Neural cell (in vitro differentiated cells): ENCODE measurements around the gene SLC22A2. TPM values are rescaled to one million over a fixed set of nuclear protein-coding genes. Genes with fewer than 3 reads are reported as not detected.

Experiments
- H2AFZ ChIP-seq: fragments of 200-600, 300-800 bp; sonication (generic), shearing (Covaris generic); 2 replicates; pipeline ENCODE4 v1.6.0; 2014; ENCODE audit warnings: low read depth, mild to moderate bottlenecking, antibody characterized with exemption, low read length, moderate library complexity
- H3F3A ChIP-seq: fragments of 200-600 bp; shearing (Covaris generic); 2 replicates; pipeline ENCODE4 v1.6.1; 2016; ENCODE audit warnings: mild to moderate bottlenecking, moderate library complexity, mixed read lengths, antibody characterized with exemption, low read length; ENCODE audit not compliant: insufficient read depth, poor library complexity, severe bottlenecking
- H3K27ac ChIP-seq: fragments of 200-600, 300-800 bp; sonication (generic), shearing (Covaris generic); 2 replicates; pipeline ENCODE4 v1.5.1; 2014; ENCODE audit warnings: mild to moderate bottlenecking, low read length, moderate library complexity
- H3K27me3 ChIP-seq: fragments of 300-800, 200-600 bp; sonication (generic), shearing (Covaris generic); 2 replicates; pipeline ENCODE4 v1.6.0; 2014; ENCODE audit warnings: mild to moderate bottlenecking, low read depth, low read length, moderate library complexity; ENCODE audit not compliant: insufficient read depth
- H3K36me3 ChIP-seq: fragments of 300-800, 200-600 bp; sonication (generic), shearing (Covaris generic); 2 replicates; pipeline ENCODE4 v1.5.1; 2014; ENCODE audit warnings: mild to moderate bottlenecking, antibody characterized with exemption, low read length, moderate library complexity; ENCODE audit not compliant: insufficient read depth
- H3K4me2 ChIP-seq: fragments of 300-800, 200-600 bp; sonication (generic), shearing (Covaris generic); 2 replicates; pipeline ENCODE4 v1.6.0; 2014; ENCODE audit warnings: mild to moderate bottlenecking, low read length
- H3K4me3 ChIP-seq: fragments of 300-800, 200-600 bp; sonication (generic), shearing (Covaris generic); 2 replicates; pipeline ENCODE4 v1.5.1; 2014; ENCODE audit warnings: mild to moderate bottlenecking, low read length, moderate library complexity
- H3K79me2 ChIP-seq: fragments of 200-600 bp; shearing (Covaris generic); replicated peaks from 2 replicates; pipeline ENCODE4 v1.6.0; 2014; ENCODE audit warnings: mild to moderate bottlenecking, low read length, moderate library complexity; ENCODE audit not compliant: insufficient read depth
- H3K9ac ChIP-seq: fragments of 300-800, 200-600 bp; sonication (generic), shearing (Covaris generic); 2 replicates; pipeline ENCODE4 v1.6.1; 2016; ENCODE audit warnings: mild to moderate bottlenecking, low read length, mixed read lengths
- H3K9me2 ChIP-seq: fragments of 200-600 bp; shearing (Covaris generic); 2 replicates; pipeline ENCODE4 v1.6.1; 2016; ENCODE audit warnings: mild to moderate bottlenecking, low read length, mixed read lengths; ENCODE audit not compliant: insufficient read depth
- H3K9me3 ChIP-seq: fragments of 200-600, 300-800 bp; sonication (generic), shearing (Covaris generic); 2 replicates; pipeline ENCODE4 v1.6.1; 2016; ENCODE audit warnings: mild to moderate bottlenecking, mixed run types, low read length, moderate library complexity, mixed read lengths
- H4K20me1 ChIP-seq: fragments of 200-600 bp; shearing (Covaris generic); 2 replicates; pipeline ENCODE4 v1.6.1; 2016; ENCODE audit warnings: mild to moderate bottlenecking, mixed run types; ENCODE audit not compliant: insufficient read depth
- EP300 ChIP-seq: fragments of 450-650 bp; conservative IDR thresholded peaks from 2 replicates; pipeline ENCODE4 v1.6.1; 2014; ENCODE audit warnings: antibody characterized with exemption, mild to moderate bottlenecking, moderate library complexity; ENCODE audit not compliant: poor library complexity, severe bottlenecking
- EZH2 ChIP-seq: fragments of 200-600, 300-800 bp; shearing (Covaris generic), sonication (generic); IDR thresholded peaks from 2 replicates; pipeline ENCODE4 v1.6.1; 2014; ENCODE audit warnings: antibody characterized with exemption, low read length, borderline replicate concordance, mild to moderate bottlenecking; ENCODE audit not compliant: insufficient read depth, poor library complexity, severe bottlenecking
- MXI1 ChIP-seq: fragments of 450-650 bp; conservative IDR thresholded peaks from 2 replicates; pipeline ENCODE4 v1.6.1; 2014; ENCODE audit warnings: antibody characterized with exemption, mild to moderate bottlenecking; ENCODE audit not compliant: poor library complexity, severe bottlenecking
- POLR2AphosphoS5 ChIP-seq: IDR thresholded peaks from 2 replicates; pipeline ENCODE4 v1.6.1; 2012
- RAD21 ChIP-seq: fragments of 450-650 bp; conservative IDR thresholded peaks from 2 replicates; pipeline ENCODE4 v1.6.1; 2014; ENCODE audit warnings: antibody characterized with exemption, mild to moderate bottlenecking, moderate library complexity
- SMC3 ChIP-seq: fragments of 450-650 bp; conservative IDR thresholded peaks from 2 replicates; pipeline ENCODE4 v1.6.1; 2014; ENCODE audit warnings: antibody characterized with exemption, mild to moderate bottlenecking, moderate library complexity; ENCODE audit not compliant: poor library complexity
- TAF1 ChIP-seq: IDR thresholded peaks from 2 replicates; pipeline ENCODE4 v1.6.1; 2012; ENCODE audit warnings: low read depth
- polyA plus RNA-seq: library from polyadenylated mRNA; depleted of rRNA; stranded (reverse); fragments of >200 nt; gene quantifications from 2 replicates; pipeline ENCODE4 v1.2.3, GENCODE V29; 2014
- TF ChIP-seq, protein P1 (sequence below): fragments of 450-650 bp; IDR thresholded peaks from 2 replicates; pipeline ENCODE4 v1.5.1; 2014; ENCODE audit warnings: antibody characterized with exemption, mild to moderate bottlenecking, moderate library complexity; ENCODE audit not compliant: poor library complexity, severe bottlenecking
- TF ChIP-seq, protein P2 (sequence below): IDR thresholded peaks from 2 replicates; pipeline ENCODE4 v1.6.1; 2012; ENCODE audit warnings: borderline replicate concordance

The SLC22A2 gene
- polyA plus RNA-seq, 1 donor from 2014 or later = not detected

DNA sequence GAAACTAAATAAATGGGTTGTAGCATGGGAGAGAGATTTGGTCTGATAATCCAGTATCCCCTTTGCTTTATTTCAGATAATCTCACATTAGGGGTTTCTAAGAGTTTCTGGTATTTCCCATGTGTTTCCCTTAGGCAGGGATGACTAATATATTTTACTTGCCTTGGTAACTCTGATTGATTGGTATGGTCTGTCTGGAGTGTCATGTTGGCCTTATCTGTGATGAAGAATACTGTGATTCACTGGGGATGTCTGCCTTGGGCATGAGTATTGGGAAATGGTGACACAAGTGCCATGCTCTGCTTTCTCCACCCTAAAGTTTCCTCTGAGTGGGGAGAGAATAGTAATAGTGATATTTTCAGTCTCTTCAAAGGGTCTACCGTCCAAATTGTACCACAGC lies 10.1 kb downstream of the SLC22A2 start:
- Histone ChIP-seq H3K4me3 (no peak overlapping the region), H3K27ac (no peak overlapping the region), H2AFZ (no peak overlapping the region), H3K9me2 (no peaks in the 10 kb centered on the region), H3F3A (no peaks in the 10 kb centered on the region), H3K9me3 (no peaks in the 10 kb centered on the region), H4K20me1 (no peaks in the 10 kb centered on the region), H3K79me2 (no peaks in the 10 kb centered on the region), H3K9ac (no peak overlapping the region), H3K4me2 (no peak overlapping the region), H3K36me3 (no peaks in the 10 kb centered on the region), H3K27me3 (no peaks in the 10 kb centered on the region)
- no peak for TF ChIP-seq EZH2
- no peak for TF ChIP-seq SMC3

DNA sequence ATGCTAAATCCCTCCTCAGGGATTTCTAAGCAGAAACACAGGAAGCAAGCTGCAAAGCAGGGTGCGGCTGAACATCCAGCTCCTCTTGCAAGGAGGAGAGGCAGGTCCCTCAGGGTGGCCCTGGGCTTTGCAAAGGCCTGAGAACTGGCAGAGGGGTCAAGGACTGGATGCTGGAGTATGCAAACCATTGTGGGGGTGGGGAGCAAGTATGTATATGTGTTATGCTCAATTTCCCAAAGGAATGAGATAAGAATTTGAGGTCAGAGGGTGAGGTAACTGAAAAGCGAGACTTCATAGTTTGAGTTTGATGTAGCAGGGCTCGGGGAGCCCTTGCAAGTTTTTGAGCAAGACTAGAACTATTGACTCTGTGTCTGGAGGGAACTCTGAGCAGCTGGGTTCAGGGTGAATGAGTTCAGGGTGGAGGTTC lies 11.2 kb downstream of the SLC22A2 start:
- Histone ChIP-seq H3K79me2 (no peaks in the 10 kb centered on the region), H3K36me3 (no peaks in the 10 kb centered on the region), H3K4me2 (no peak overlapping the region), H3K9me2 (no peaks in the 10 kb centered on the region), H3K9ac (no peak overlapping the region), H4K20me1 (no peaks in the 10 kb centered on the region), H3K27ac (no peak overlapping the region), H3K9me3 (no peaks in the 10 kb centered on the region), H3K27me3 (no peaks in the 10 kb centered on the region), H2AFZ (no peak overlapping the region), H3K4me3 (no peak overlapping the region), H3F3A (no peaks in the 10 kb centered on the region)
- TF ChIP-seq EZH2 (no peak), SMC3 (no peak), EP300 (no peak), MXI1 (no peak), TAF1 (no peak), RAD21 (no peak), POLR2AphosphoS5 (no peak)
- TF ChIP-seq, protein P1, sequence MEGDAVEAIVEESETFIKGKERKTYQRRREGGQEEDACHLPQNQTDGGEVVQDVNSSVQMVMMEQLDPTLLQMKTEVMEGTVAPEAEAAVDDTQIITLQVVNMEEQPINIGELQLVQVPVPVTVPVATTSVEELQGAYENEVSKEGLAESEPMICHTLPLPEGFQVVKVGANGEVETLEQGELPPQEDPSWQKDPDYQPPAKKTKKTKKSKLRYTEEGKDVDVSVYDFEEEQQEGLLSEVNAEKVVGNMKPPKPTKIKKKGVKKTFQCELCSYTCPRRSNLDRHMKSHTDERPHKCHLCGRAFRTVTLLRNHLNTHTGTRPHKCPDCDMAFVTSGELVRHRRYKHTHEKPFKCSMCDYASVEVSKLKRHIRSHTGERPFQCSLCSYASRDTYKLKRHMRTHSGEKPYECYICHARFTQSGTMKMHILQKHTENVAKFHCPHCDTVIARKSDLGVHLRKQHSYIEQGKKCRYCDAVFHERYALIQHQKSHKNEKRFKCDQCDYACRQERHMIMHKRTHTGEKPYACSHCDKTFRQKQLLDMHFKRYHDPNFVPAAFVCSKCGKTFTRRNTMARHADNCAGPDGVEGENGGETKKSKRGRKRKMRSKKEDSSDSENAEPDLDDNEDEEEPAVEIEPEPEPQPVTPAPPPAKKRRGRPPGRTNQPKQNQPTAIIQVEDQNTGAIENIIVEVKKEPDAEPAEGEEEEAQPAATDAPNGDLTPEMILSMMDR = no peak
- TF ChIP-seq, protein P2, sequence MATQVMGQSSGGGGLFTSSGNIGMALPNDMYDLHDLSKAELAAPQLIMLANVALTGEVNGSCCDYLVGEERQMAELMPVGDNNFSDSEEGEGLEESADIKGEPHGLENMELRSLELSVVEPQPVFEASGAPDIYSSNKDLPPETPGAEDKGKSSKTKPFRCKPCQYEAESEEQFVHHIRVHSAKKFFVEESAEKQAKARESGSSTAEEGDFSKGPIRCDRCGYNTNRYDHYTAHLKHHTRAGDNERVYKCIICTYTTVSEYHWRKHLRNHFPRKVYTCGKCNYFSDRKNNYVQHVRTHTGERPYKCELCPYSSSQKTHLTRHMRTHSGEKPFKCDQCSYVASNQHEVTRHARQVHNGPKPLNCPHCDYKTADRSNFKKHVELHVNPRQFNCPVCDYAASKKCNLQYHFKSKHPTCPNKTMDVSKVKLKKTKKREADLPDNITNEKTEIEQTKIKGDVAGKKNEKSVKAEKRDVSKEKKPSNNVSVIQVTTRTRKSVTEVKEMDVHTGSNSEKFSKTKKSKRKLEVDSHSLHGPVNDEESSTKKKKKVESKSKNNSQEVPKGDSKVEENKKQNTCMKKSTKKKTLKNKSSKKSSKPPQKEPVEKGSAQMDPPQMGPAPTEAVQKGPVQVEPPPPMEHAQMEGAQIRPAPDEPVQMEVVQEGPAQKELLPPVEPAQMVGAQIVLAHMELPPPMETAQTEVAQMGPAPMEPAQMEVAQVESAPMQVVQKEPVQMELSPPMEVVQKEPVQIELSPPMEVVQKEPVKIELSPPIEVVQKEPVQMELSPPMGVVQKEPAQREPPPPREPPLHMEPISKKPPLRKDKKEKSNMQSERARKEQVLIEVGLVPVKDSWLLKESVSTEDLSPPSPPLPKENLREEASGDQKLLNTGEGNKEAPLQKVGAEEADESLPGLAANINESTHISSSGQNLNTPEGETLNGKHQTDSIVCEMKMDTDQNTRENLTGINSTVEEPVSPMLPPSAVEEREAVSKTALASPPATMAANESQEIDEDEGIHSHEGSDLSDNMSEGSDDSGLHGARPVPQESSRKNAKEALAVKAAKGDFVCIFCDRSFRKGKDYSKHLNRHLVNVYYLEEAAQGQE = no peak

DNA sequence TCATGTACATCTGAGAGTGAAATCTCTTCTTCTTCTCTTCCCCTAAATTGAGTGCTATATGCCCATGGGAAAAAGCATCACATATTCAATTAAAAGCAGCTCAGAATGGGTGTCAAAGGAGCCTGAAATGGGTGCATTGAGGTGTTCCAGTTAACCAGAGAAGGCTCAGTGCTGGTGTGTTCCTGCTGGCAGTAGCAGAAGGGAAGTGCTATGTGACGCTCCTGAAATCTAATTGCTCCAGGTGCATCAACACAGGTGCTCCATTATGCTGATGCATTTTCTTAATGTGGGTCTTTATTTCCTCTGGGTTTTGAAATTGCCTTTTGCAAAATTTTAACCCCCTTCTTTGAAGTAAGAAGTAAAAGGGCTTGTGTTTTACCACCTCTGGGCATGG lies 17.9 kb downstream of the SLC22A2 start:
- H3K9me3 ChIP-seq = no peaks in the 10 kb centered on the region
- no peak overlapping the region for H3K4me3 ChIP-seq
- H3K36me3 ChIP-seq = no peaks in the 10 kb centered on the region
- H2AFZ ChIP-seq = no peak overlapping the region
- no peak overlapping the region for H3K4me2 ChIP-seq
- H3K27me3 ChIP-seq = no peaks in the 10 kb centered on the region
- no peak overlapping the region for H3K27ac ChIP-seq
- no peak for TF ChIP-seq EZH2
- TF ChIP-seq, protein P2 = no peak
- no peak for TF ChIP-seq POLR2AphosphoS5
- TF ChIP-seq SMC3 = no peak
- no peak for TF ChIP-seq MXI1
- no peak for TF ChIP-seq EP300
- TF ChIP-seq, protein P1 = no peak
- no peak for TF ChIP-seq RAD21
- no peak for TF ChIP-seq TAF1
- no peaks in the 10 kb centered on the region for H3K9me2 ChIP-seq
- H4K20me1 ChIP-seq = no peaks in the 10 kb centered on the region
- H3K9ac ChIP-seq = no peak overlapping the region
- H3F3A ChIP-seq = no peaks in the 10 kb centered on the region
- H3K79me2 ChIP-seq = no peaks in the 10 kb centered on the region
